Hematopoietic multipotent progenitor cell treated with erythropoietin and hydrocortisone succinate and interleukin-3 and kit ligand, for 17 days (in vitro differentiated cells): ENCODE results near the gene ZRANB2.

Source experiments
- DNase-seq: peaks from one replicate; pipeline ENCODE4 v3.0.0-alpha.2; 2015; ENCODE audit warnings: low spot score

Gene ZRANB2

GRCh38 chr1:71027991-71028390, 52.8 kb downstream of the ZRANB2 start:
- DNase-seq: no peak

GRCh38 chr1:71026093-71026492, 54.7 kb downstream of the ZRANB2 start:
- no peak for DNase-seq

DNA sequence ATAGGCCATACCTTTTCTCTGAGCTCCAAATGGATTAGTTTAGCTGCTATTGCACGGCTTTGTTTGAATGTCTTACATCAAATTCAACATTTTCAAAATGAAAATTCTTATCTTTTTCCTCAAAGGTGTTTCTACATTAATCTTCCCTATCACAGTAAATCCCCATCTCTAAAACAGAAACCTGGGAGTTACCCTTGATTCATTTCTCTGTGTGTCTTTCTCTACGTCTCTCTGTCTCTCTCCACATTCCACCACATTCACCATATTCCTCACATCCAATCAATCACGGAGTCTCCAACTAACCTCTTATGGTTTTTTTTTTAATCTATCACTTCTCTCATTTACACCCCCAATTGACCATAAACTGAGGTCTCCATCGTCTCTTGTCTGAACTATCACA, 57.3 kb downstream of the ZRANB2 start:
- DNase-seq: no peak

GRCh38 chr1:71019233-71019969, 61.4 kb downstream of the ZRANB2 start:
- DNase-seq: no peak

DNA sequence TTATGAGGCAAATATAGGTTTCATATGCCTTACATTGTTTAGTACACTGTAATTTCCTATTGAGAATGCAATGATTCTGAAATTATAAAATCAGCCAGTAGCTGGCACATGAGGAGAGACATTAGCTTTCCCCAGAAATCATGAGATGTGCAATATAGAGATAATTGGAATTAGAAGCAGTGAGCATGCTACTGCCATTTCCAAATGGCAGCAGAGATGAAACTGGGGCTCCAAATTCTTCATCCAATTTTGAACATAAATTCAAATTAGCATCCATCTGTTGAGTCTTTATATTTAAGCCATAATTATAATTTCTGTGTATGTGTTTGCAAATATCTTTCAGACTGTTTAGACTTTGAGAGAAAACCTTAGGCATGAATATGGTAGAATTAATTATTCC, 62.0 kb downstream of the ZRANB2 start:
- no peak for DNase-seq

DNA sequence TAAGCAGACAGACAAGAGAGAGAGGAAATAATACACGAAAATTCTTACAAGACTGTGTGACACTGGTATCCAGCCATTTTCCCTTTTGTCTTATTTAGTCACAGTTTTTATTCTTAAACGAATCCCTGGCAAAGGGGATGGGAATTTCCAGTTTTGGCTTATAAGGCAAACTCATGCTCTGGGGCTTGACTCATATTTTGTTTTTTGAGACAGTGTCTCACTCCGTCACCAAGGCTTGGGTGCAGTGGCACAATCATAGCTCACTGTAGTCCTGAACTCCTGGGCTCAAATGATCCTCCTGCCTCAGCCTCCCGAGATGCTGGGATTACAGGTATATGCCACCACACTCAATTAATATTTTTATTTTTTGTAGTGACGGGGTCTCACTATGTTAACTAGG, 65.1 kb downstream of the ZRANB2 start:
- no peak for DNase-seq

DNA sequence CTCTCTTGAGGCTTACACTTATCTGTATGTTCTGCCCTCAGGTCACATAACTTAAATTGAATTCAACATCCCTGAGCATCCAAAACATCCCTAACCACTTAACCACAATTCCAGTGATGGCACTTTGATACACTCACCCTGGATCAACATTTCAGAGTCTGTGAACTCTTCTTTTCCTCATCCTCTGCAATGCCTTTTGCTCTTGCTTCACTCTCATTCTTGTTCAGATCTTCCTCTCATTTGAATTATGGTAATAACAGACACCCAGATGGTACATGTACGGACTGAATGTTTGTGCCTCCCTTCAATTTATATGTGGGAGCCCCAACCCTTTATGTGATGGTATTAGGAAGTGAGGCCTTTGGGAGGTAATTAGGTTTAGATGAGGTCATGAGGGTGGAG, 66.7 kb downstream of the ZRANB2 start:
- no peak for DNase-seq
